SK-N-SH treated with all-trans-retinoic acid at 6 μM for 48 hours (cell line): ENCODE data around the gene MYO18A.

Experiments
- ATAC-seq: fragments of 200-7000 bp; cut with Tn5 transposase; 3 replicates; pipeline ENCODE4 v1.9.1; 2020; ENCODE audit warnings: mild to moderate bottlenecking, moderate library complexity
- ARNTL ChIP-seq: fragments of 450-650 bp; formaldehyde crosslinking; IDR thresholded peaks from 2 replicates; pipeline ENCODE4 v1.5.0; 2020; ENCODE audit warnings: low read depth, mild to moderate bottlenecking, moderate library complexity, borderline replicate concordance
- BACH2 ChIP-seq: fragments of 250-450 bp; sonication (Bioruptor Pico); IDR thresholded peaks from 2 replicates; pipeline ENCODE4 v1.9.0; 2021; ENCODE audit warnings: mild to moderate bottlenecking, borderline replicate concordance
- CSDC2 ChIP-seq: fragments of 250-450 bp; sonication (Bioruptor Pico); IDR thresholded peaks from 2 replicates; pipeline ENCODE4 v1.5.0; 2020; ENCODE audit warnings: mild to moderate bottlenecking, moderate library complexity
- ESRRG ChIP-seq: fragments of 250-450 bp; sonication (Bioruptor Pico); IDR thresholded peaks from 2 replicates; pipeline ENCODE4 v1.6.1; 2021; ENCODE audit warnings: mild to moderate bottlenecking
- GLIS3 ChIP-seq: fragments of 250-450 bp; sonication (Bioruptor Pico); IDR thresholded peaks from 2 replicates; pipeline ENCODE4 v1.5.0; 2020; ENCODE audit warnings: mild to moderate bottlenecking, moderate library complexity
- ISL1 ChIP-seq: fragments of 250-450 bp; sonication (Bioruptor Pico); IDR thresholded peaks from 2 replicates; pipeline ENCODE4 v2.1.2; 2022; ENCODE audit warnings: mild to moderate bottlenecking, moderate library complexity
- OSR1 ChIP-seq: fragments of 250-450 bp; sonication (Bioruptor Pico); IDR thresholded peaks from 2 replicates; pipeline ENCODE4 v1.8.0; 2022; ENCODE audit warnings: moderate library complexity, mild to moderate bottlenecking, inconsistent platforms
- PATZ1 ChIP-seq: fragments of 250-450 bp; sonication (Bioruptor Pico); IDR thresholded peaks from 2 replicates; pipeline ENCODE4 v1.8.0; 2020; ENCODE audit warnings: mild to moderate bottlenecking, moderate library complexity, borderline replicate concordance
- POU6F1 ChIP-seq: fragments of 250-450 bp; sonication (Bioruptor Pico); IDR thresholded peaks from 2 replicates; pipeline ENCODE4 v1.8.0; 2021; ENCODE audit warnings: low read depth, mild to moderate bottlenecking, moderate library complexity, borderline replicate concordance
- PPARA ChIP-seq: fragments of 250-450 bp; sonication (Bioruptor Pico); IDR thresholded peaks from 2 replicates; pipeline ENCODE4 v1.5.0; 2020; ENCODE audit warnings: mild to moderate bottlenecking, borderline replicate concordance
- RARB ChIP-seq: fragments of 250-450 bp; sonication (Bioruptor Pico); IDR thresholded peaks from 2 replicates; pipeline ENCODE4 v1.8.0; 2021; ENCODE audit warnings: mild to moderate bottlenecking, moderate library complexity
- SNAI2 ChIP-seq: fragments of 250-450 bp; sonication (Bioruptor Pico); IDR thresholded peaks from 2 replicates; pipeline ENCODE4 v1.5.0; 2020; ENCODE audit warnings: mild to moderate bottlenecking, moderate library complexity
- TCF4 ChIP-seq: fragments of 250-450 bp; sonication (Bioruptor Pico); IDR thresholded peaks from 2 replicates; pipeline ENCODE4 v1.8.0; 2021; ENCODE audit warnings: mild to moderate bottlenecking, moderate library complexity, borderline replicate concordance
- TOX ChIP-seq: fragments of 250-450 bp; sonication (Bioruptor Pico); IDR thresholded peaks from 2 replicates; pipeline ENCODE4 v1.8.0; 2021; ENCODE audit warnings: mild to moderate bottlenecking, moderate library complexity, borderline replicate concordance
- ZC3H10 ChIP-seq: fragments of 250-450 bp; sonication (Bioruptor Pico); IDR thresholded peaks from 2 replicates; pipeline ENCODE4 v1.5.1; 2021; ENCODE audit warnings: mild to moderate bottlenecking, moderate library complexity
- ZFP3 ChIP-seq: fragments of 250-450 bp; sonication (Bioruptor Pico); IDR thresholded peaks from 2 replicates; pipeline ENCODE4 v1.5.0; 2020; ENCODE audit warnings: mild to moderate bottlenecking, moderate library complexity
- ZFP30 ChIP-seq: fragments of 450-650 bp; formaldehyde crosslinking; IDR thresholded peaks from 2 replicates; pipeline ENCODE4 v1.5.0; 2022; ENCODE audit warnings: mild to moderate bottlenecking, moderate library complexity
- ZNF565 ChIP-seq: fragments of 450-650 bp; formaldehyde crosslinking; conservative IDR thresholded peaks from 2 replicates; pipeline ENCODE4 v1.5.0; 2020; ENCODE audit warnings: low read depth, mild to moderate bottlenecking, moderate library complexity
- ZNF8 ChIP-seq: fragments of 450-650 bp; formaldehyde crosslinking; IDR thresholded peaks from 2 replicates; pipeline ENCODE4 v1.5.0; 2020; ENCODE audit warnings: mild to moderate bottlenecking, moderate library complexity
- TF ChIP-seq, protein P1 (sequence below): fragments of 250-450 bp; sonication (Bioruptor Pico); IDR thresholded peaks from 2 replicates; pipeline ENCODE4 v1.5.0; 2020; ENCODE audit warnings: mild to moderate bottlenecking, moderate library complexity
- TF ChIP-seq, protein P2 (sequence below): fragments of 250-450 bp; sonication (Bioruptor Pico); IDR thresholded peaks from 2 replicates; pipeline ENCODE4 v1.5.1; 2020; ENCODE audit warnings: low read depth, mild to moderate bottlenecking, moderate library complexity

MYO18A gene

DNA sequence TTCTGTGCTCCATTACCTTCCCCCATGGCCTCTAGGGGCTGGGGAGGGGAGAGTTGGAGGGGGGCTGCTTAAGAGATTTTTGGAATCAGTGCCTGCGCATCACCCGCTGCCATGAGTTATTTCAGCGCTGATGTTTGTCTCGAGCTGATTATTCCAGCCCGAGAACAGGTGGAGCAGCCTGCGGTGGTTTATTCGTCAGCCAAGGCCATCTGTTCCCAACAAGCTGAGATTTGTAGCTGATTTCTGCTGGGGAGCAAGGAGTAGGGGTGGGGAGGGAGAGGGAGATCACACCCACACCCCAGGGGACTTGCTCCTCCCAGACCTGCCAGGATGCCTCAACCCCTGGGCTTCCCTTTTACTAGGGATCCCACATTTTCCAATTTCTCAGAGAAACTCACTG, 114.2 kb downstream of the MYO18A start:
- ATAC-seq, result no peak

DNA sequence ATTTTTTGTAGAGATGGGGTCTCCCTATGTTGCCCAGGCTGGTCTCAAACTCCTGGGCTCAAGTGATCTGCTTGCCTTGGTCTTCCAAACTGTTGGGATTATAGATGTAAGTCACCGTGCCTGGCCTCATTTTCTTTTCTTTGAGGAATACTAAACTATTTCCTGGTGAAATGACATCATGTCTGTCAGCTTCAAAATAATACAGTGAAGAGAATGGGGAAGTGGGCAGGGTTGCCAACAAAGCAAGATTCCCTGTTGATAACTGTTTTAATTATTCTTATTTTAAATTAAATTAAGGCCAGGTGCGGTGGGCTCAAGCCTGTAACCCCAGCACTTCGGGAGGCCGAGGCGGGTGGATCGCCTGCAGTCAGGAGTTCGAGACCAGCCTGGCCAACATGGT, 116.2 kb downstream of the MYO18A start:
- TF ChIP-seq ARNTL (CRISPR knock-in tag) (no peak), BACH2 (no peak), CSDC2 (no peak), RARB (CRISPR knock-in tag) (no peak), ZFP3 (CRISPR knock-in tag) (no peak), GLIS3 (CRISPR knock-in tag) (no peak), SNAI2 (no peak), PPARA (no peak), ZFP30 (CRISPR knock-in tag) (no peak), ZC3H10 (no peak), PATZ1 (no peak), ZNF565 (no peak), ESRRG (CRISPR knock-in tag) (no peak)
- ATAC-seq, result no peak

More for the DNA sequence above, 114.2 kb downstream of the MYO18A start:
- TF ChIP-seq ARNTL (CRISPR knock-in tag) (no peak), TCF4 (peak; percentile 60; the same call in 1 of the 2 replicates)
- TF ChIP-seq, all 23 proteins: peak for 1

GRCh38 chr17:29062215-29062614, 118.0 kb downstream of the MYO18A start:
- no peak for TF ChIP-seq ISL1 (CRISPR knock-in tag)
- no peak for TF ChIP-seq RARB (CRISPR knock-in tag)
- no peak for TF ChIP-seq POU6F1 (CRISPR knock-in tag)
- no peak for TF ChIP-seq OSR1 (CRISPR knock-in tag)
- TF ChIP-seq BACH2, result no peak
- TF ChIP-seq, protein P1, sequence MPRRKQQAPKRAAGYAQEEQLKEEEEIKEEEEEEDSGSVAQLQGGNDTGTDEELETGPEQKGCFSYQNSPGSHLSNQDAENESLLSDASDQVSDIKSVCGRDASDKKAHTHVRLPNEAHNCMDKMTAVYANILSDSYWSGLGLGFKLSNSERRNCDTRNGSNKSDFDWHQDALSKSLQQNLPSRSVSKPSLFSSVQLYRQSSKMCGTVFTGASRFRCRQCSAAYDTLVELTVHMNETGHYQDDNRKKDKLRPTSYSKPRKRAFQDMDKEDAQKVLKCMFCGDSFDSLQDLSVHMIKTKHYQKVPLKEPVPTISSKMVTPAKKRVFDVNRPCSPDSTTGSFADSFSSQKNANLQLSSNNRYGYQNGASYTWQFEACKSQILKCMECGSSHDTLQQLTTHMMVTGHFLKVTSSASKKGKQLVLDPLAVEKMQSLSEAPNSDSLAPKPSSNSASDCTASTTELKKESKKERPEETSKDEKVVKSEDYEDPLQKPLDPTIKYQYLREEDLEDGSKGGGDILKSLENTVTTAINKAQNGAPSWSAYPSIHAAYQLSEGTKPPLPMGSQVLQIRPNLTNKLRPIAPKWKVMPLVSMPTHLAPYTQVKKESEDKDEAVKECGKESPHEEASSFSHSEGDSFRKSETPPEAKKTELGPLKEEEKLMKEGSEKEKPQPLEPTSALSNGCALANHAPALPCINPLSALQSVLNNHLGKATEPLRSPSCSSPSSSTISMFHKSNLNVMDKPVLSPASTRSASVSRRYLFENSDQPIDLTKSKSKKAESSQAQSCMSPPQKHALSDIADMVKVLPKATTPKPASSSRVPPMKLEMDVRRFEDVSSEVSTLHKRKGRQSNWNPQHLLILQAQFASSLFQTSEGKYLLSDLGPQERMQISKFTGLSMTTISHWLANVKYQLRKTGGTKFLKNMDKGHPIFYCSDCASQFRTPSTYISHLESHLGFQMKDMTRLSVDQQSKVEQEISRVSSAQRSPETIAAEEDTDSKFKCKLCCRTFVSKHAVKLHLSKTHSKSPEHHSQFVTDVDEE (CRISPR knock-in tag), result no peak
- no peak for TF ChIP-seq GLIS3 (CRISPR knock-in tag)
- TF ChIP-seq, all 23 proteins: peak for 0
- no peak for ATAC-seq

DNA sequence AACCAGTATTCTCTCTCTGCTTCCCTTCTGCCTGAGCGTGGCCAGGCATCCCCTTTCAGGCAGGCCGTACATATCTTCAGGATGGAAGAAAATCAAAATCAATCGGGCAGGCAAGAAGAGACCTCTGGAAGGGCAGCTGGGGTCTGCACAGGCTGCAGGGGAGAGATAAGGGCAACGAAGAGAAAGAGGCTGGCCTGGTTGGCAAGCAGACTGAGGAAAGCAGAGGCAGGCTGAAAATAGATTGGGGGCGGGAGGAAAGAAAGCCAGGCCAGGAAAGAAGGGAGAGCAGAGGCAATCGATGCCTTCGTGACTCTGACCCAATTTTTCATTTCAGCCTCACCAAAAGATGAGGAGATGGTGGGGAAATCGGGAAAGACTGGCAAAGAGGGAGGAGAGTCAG, 119.2 kb downstream of the MYO18A start:
- peak; percentile 50; the same call in 1 of the 3 replicates for ATAC-seq
- TF ChIP-seq ZNF8 (CRISPR knock-in tag) (no peak), PATZ1 (no peak), SNAI2 (no peak), ZC3H10 (no peak), TCF4 (no peak), OSR1 (CRISPR knock-in tag) (no peak), TOX (CRISPR knock-in tag) (no peak), ISL1 (CRISPR knock-in tag) (no peak), POU6F1 (CRISPR knock-in tag) (no peak), ARNTL (CRISPR knock-in tag) (no peak), PPARA (no peak), ESRRG (CRISPR knock-in tag) (no peak)
- TF ChIP-seq, protein P2, sequence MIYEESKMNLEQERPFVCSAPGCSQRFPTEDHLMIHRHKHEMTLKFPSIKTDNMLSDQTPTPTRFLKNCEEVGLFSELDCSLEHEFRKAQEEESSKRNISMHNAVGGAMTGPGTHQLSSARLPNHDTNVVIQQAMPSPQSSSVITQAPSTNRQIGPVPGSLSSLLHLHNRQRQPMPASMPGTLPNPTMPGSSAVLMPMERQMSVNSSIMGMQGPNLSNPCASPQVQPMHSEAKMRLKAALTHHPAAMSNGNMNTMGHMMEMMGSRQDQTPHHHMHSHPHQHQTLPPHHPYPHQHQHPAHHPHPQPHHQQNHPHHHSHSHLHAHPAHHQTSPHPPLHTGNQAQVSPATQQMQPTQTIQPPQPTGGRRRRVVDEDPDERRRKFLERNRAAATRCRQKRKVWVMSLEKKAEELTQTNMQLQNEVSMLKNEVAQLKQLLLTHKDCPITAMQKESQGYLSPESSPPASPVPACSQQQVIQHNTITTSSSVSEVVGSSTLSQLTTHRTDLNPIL (CRISPR knock-in tag), result no peak
